Measurements from ENCODE around the gene RHBDL1. TPM values are rescaled to one million over a fixed set of nuclear protein-coding genes. Genes with fewer than 3 reads are reported as not detected.
A peak's percentile ranks its signal among the peaks of the same experiment; 100 is the strongest.

The RHBDL1 gene
- total and polyA plus RNA-seq, 9 of the 15 experiments (the other 6 are each of a cell fraction or from before 2014, with no cell fraction given), result 0.03 to 5.6 (median 1.3) TPM; not detected in 1

- TF ChIP-seq SMAD4 (CRISPR knock-in tag; conservative IDR thresholded peaks at IDR 0.05) (0 out of 2 replicates have a peak, but pooled peaks have one; percentile 38), ZBTB33 (CRISPR knock-in tag; IDR thresholded peaks at IDR 0.05) (no peak), ZNF316 (IDR thresholded peaks at IDR 0.05) (no peak), UBTF (IDR thresholded peaks at IDR 0.05; ENCODE audit: borderline replicate concordance in 1 of 2, low read depth in 2 of 2, low read length in 2 of 2) (peak; percentile 19 to 79; a peak in 1 of 4 replicates), THRAP3 (IDR thresholded peaks at IDR 0.05; ENCODE audit: borderline replicate concordance) (no peak), KLF6 (CRISPR knock-in tag; IDR thresholded peaks at IDR 0.05; ENCODE audit: borderline replicate concordance) (no peak)
- TF ChIP-seq, protein P1, sequence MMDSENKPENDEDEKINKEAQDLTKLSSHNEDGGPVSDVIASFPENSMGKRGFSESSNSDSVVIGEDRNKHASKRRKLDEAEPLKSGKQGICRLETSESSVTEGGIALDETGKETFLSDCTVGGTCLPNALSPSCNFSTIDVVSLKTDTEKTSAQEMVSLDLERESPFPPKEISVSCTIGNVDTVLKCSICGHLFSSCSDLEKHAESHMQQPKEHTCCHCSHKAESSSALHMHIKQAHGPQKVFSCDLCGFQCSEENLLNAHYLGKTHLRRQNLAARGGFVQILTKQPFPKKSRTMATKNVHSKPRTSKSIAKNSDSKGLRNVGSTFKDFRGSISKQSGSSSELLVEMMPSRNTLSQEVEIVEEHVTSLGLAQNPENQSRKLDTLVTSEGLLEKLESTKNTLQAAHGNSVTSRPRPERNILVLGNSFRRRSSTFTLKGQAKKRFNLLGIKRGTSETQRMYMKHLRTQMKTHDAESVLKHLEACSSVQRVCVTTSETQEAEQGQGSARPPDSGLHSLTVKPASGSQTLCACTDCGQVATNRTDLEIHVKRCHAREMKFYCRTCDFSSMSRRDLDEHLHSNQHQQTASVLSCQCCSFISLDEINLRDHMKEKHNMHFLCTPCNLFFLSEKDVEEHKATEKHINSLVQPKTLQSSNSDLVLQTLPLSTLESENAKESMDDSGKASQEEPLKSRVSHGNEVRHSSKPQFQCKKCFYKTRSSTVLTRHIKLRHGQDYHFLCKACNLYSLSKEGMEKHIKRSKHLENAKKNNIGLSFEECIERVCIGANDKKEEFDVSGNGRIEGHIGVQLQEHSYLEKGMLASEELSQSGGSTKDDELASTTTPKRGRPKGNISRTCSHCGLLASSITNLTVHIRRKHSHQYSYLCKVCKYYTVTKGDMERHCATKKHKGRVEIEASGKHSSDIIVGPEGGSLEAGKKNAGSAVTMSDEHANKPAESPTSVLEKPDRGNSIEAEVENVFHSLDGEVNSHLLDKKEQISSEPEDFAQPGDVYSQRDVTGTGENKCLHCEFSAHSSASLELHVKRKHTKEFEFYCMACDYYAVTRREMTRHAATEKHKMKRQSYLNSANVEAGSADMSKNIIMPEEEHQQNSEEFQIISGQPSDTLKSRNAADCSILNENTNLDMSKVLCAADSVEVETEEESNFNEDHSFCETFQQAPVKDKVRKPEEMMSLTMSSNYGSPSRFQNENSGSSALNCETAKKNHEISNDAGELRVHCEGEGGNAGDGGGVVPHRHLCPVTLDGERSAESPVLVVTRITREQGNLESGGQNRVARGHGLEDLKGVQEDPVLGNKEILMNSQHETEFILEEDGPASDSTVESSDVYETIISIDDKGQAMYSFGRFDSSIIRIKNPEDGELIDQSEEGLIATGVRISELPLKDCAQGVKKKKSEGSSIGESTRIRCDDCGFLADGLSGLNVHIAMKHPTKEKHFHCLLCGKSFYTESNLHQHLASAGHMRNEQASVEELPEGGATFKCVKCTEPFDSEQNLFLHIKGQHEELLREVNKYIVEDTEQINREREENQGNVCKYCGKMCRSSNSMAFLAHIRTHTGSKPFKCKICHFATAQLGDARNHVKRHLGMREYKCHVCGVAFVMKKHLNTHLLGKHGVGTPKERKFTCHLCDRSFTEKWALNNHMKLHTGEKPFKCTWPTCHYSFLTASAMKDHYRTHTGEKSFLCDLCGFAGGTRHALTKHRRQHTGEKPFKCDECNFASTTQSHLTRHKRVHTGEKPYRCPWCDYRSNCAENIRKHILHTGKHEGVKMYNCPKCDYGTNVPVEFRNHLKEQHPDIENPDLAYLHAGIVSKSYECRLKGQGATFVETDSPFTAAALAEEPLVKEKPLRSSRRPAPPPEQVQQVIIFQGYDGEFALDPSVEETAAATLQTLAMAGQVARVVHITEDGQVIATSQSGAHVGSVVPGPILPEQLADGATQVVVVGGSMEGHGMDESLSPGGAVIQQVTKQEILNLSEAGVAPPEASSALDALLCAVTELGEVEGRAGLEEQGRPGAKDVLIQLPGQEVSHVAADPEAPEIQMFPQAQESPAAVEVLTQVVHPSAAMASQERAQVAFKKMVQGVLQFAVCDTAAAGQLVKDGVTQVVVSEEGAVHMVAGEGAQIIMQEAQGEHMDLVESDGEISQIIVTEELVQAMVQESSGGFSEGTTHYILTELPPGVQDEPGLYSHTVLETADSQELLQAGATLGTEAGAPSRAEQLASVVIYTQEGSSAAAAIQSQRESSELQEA (IDR thresholded peaks at IDR 0.05; ENCODE audit: low read depth), result no peak
- TF ChIP-seq, protein P2, sequence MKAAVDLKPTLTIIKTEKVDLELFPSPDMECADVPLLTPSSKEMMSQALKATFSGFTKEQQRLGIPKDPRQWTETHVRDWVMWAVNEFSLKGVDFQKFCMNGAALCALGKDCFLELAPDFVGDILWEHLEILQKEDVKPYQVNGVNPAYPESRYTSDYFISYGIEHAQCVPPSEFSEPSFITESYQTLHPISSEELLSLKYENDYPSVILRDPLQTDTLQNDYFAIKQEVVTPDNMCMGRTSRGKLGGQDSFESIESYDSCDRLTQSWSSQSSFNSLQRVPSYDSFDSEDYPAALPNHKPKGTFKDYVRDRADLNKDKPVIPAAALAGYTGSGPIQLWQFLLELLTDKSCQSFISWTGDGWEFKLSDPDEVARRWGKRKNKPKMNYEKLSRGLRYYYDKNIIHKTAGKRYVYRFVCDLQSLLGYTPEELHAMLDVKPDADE (conservative IDR thresholded peaks at IDR 0.05; ENCODE audit: control insufficient read depth, low read depth, low read length), result no peak
Measured at GRCh38 chr16:715477-716199, 40.2 kb downstream of the RHBDL1 start (continued).

All from K562 (cell line).